HepG2 (cell line): ENCODE measurements around the gene RNF8. TPM values are rescaled to one million over a fixed set of nuclear protein-coding genes. Genes with fewer than 3 reads are reported as not detected.

Experiments used
- ATAC-seq: fragments of 200-7000 bp; cut with Tn5 transposase; 3 replicates; pipeline ENCODE4 v1.9.1; 2020; ENCODE audit warnings: mild to moderate bottlenecking, moderate library complexity
- BruUV-seq: library from RNA; stranded (reverse); fragments of 400-500 nt; replicated peaks from 2 replicates; lab custom pipeline; 2021; lab: Mats Ljungman, UMichigan
- CTCF ChIA-PET: fragments of 300-600 bp; formaldehyde crosslinking; extraction: SDS; loops from one replicate; lab custom pipeline; 2021; ENCODE audit warnings: low total read pairs, inconsistent platforms, low intra/inter-chr PET ratio; lab: Yijun Ruan, JAX
- POLR2A ChIA-PET: fragments of 350-600 bp; sonication (Branson Sonifier 250); formaldehyde crosslinking; loops from one replicate; lab custom pipeline; 2020; ENCODE audit warnings: antibody characterized with exemption, inconsistent platforms; lab: Yijun Ruan, JAX
- DNase-seq: peaks from one replicate; pipeline ENCODE4 v3.0.0-alpha.2; 2015; ENCODE audit warnings: low spot score
- FAIRE-seq: peaks from 3 replicates; lab custom pipeline; 2011; peaks lifted over from hg19 to GRCh38; lab: Jason Lieb, UNC
- H2AFZ ChIP-seq: one replicate; pipeline ENCODE4 v1.6.1; 2011; ENCODE audit warnings: low read length, inconsistent platforms
- H3K27ac ChIP-seq: fragments of 300-600 bp; 3 replicates; pipeline ENCODE4 v1.8.0; 2011; ENCODE audit warnings: mixed run types, mild to moderate bottlenecking, mixed read lengths, low read length, inconsistent platforms; ENCODE audit not compliant: insufficient read depth; ENCODE audit errors: extremely low read length
- H3K27me3 ChIP-seq, 2 experiments: fragments of 200-600 bp in 1 of 2; 2 replicates in 1 of 2; 3 replicates in 1 of 2; pipeline versions ENCODE4 v1.6.0 to v1.8.0; 2011; ENCODE audit warnings: low read length in 2 of 2, mild to moderate bottlenecking in 2 of 2, moderate library complexity in 2 of 2, inconsistent platforms in 1 of 2; ENCODE audit not compliant: insufficient read depth in 2 of 2, control insufficient read depth in 1 of 2
- H3K36me3 ChIP-seq, 2 experiments: fragments of 200-600 bp in 1 of 2; replicated peaks in 1 of 2; 2 replicates in 1 of 2; 3 replicates in 1 of 2; pipeline versions ENCODE4 v1.5.1 to v1.8.0; 2011; ENCODE audit warnings: low read length in 2 of 2, inconsistent platforms in 1 of 2; ENCODE audit not compliant: insufficient read depth in 2 of 2, control insufficient read depth in 1 of 2
- H3K4me1 ChIP-seq: 2 replicates; pipeline ENCODE4 v1.5.1; 2012; ENCODE audit warnings: low read length, inconsistent platforms; ENCODE audit not compliant: insufficient read depth
- H3K4me2 ChIP-seq: 2 replicates; pipeline ENCODE4 v1.6.0; 2011; ENCODE audit warnings: low read depth, low read length, inconsistent platforms
- H3K4me3 ChIP-seq, 3 experiments: fragments of 200-600 bp in 1 of 3; sonication (generic), shearing (Covaris generic) in 1 of 3; replicated peaks in 1 of 3; 2 replicates each; pipeline ENCODE4 v1.5.1; 2011 to 2016; ENCODE audit warnings: low read length in 3 of 3, inconsistent platforms in 2 of 3, low read depth in 2 of 3, mild to moderate bottlenecking in 2 of 3, control low read depth in 1 of 3, mixed read lengths in 1 of 3; ENCODE audit not compliant: insufficient read depth in 1 of 3
- H3K79me2 ChIP-seq: one replicate; pipeline ENCODE4 v1.6.1; 2011; ENCODE audit warnings: low read length, inconsistent platforms; ENCODE audit not compliant: insufficient read depth
- H3K9ac ChIP-seq: 2 replicates; pipeline ENCODE4 v1.6.0; 2011; ENCODE audit warnings: mild to moderate bottlenecking, low read depth, low read length, inconsistent platforms; ENCODE audit not compliant: insufficient read depth
- H3K9me3 ChIP-seq: 2 replicates; pipeline ENCODE4 v1.5.1; 2012; ENCODE audit warnings: mild to moderate bottlenecking, low read length
- H4K20me1 ChIP-seq: 2 replicates; pipeline ENCODE4 v1.6.0; 2011; ENCODE audit warnings: inconsistent platforms, mild to moderate bottlenecking, low read length, moderate library complexity; ENCODE audit not compliant: insufficient read depth
- ARNTL ChIP-seq: sonication (generic); formaldehyde crosslinking; IDR thresholded peaks from 2 replicates; pipeline ENCODE4 v1.4.0; 2020; ENCODE audit warnings: mild to moderate bottlenecking, missing genetic modification reagents
- HIVEP1 ChIP-seq: sonication (generic); formaldehyde crosslinking; IDR thresholded peaks from 2 replicates; pipeline ENCODE4 v1.4.0; 2020; ENCODE audit warnings: mild to moderate bottlenecking, missing genetic modification reagents
- MTF1 ChIP-seq: sonication (generic); formaldehyde crosslinking; IDR thresholded peaks from 2 replicates; pipeline ENCODE4 v1.5.0; 2020; ENCODE audit warnings: missing genetic modification reagents
- ZNF501 ChIP-seq: sonication (generic); formaldehyde crosslinking; IDR thresholded peaks from 2 replicates; pipeline ENCODE4 v1.5.1; 2020; ENCODE audit warnings: mild to moderate bottlenecking, moderate library complexity, missing genetic modification reagents
- ZNF678 ChIP-seq: sonication (generic); formaldehyde crosslinking; IDR thresholded peaks from 2 replicates; pipeline ENCODE4 v1.4.0; 2020; ENCODE audit warnings: mild to moderate bottlenecking, missing genetic modification reagents
- ZSCAN21 ChIP-seq: sonication (generic); formaldehyde crosslinking; IDR thresholded peaks from 2 replicates; pipeline ENCODE4 v1.8.0; 2022; ENCODE audit warnings: mild to moderate bottlenecking, missing genetic modification reagents, moderate library complexity, borderline replicate concordance
- WGBS: methylation state at CpG from one replicate; pipeline ENCODE4 v1.1.6; 2017; ENCODE audit warnings: low lambda C conversion rate; 5-methylcytosine and 5-hydroxymethylcytosine counted together
- in situ Hi-C: cut with HindIII; loops from 2 replicates; pipeline ENCODE4 v1.10.0; 2017; ENCODE audit warnings: low pct_unique_long_range_greater_than_20kb; ENCODE audit not compliant: extremely low pct_ligation_motif_present
- intact Hi-C: fragments of 100-400 bp; cut with micrococcal nuclease; formaldehyde crosslinking; loops from one replicate; pipeline ENCODE4 v1.10.0; 2022; ENCODE audit not compliant: unreplicated experiment
- polyA plus RNA-seq, 8 experiments: library from polyadenylated mRNA; depleted of rRNA in 3 of 8; stranded (reverse) in 7 of 8; unstranded in 1 of 8; fragments of >200 nt; fragmentation: Illumina TruSeq in 4 of 8; extraction: Trizol in 4 of 8; gene quantifications; 2 replicates each; pipeline versions ENCODE4 v1.2.1 to v1.2.3, GENCODE V29; 2011 to 2016; ENCODE audit warnings: low read depth in 4 of 8, missing spikeins in 1 of 8, mixed read lengths in 1 of 8; ENCODE audit not compliant: insufficient read depth in 1 of 8
- total RNA-seq, 5 experiments: library from RNA; depleted of rRNA; stranded (reverse); fragments of >200 nt; fragmentation: Illumina TruSeq; extraction: Trizol; gene quantifications; 2 replicates each; pipeline ENCODE4 v1.2.3, GENCODE V29; 2016; ENCODE audit warnings: low read depth in 1 of 5

The RNF8 gene
- total and polyA plus RNA-seq, 2 of the 13 experiments (the other 11 are each of a cell fraction or from before 2014, with no cell fraction given) = 21.8 to 47.6 TPM

GRCh38 chr6:37368961-37369320, 15.2 kb downstream of the RNF8 start:
- Histone ChIP-seq H3K9ac (no peak overlapping the region), H2AFZ (no peak overlapping the region), H3K4me2 (peak overlapping the region; percentile 48), H3K79me2 (no peaks in the 10 kb centered on the region), H3K9me3 (no peaks in the 10 kb centered on the region), H3K27me3 (no peaks in the 10 kb centered on the region), H3K4me3 (0 out of 6 replicates have a peak overlapping the region, but pooled peaks of 1 of the 3 experiments have one; percentile 13), H3K4me1 (peaks cover 48% of the 10 kb centered on the region), H4K20me1 (peaks cover 11% of the 10 kb centered on the region), H3K36me3 (peaks cover 10 to 59% of the 10 kb centered on the region in 2 experiments; a peak in 4 of 5 replicates), H3K27ac (peak overlapping the region; percentile 65)
- intact Hi-C loops = loop anchor here (1.0 to 2.0 kb wide), 2 partner anchors 44 to 64 kb away; partner anchors contain the start of gene CMTR1
- in situ Hi-C loops = no loop called here
- TF ChIP-seq MTF1 (CRISPR knock-in tag) = no peak
- TF ChIP-seq ARNTL = no peak
- 0 out of 2 replicates have a peak, but pooled peaks have one; percentile 18 for TF ChIP-seq ZNF501 (CRISPR knock-in tag)
- TF ChIP-seq HIVEP1 = 0 out of 2 replicates have a peak, but pooled peaks have one; percentile 20
- TF ChIP-seq ZSCAN21 (CRISPR knock-in tag) = no peak
- TF ChIP-seq ZNF678 (CRISPR knock-in tag) = 0 out of 2 replicates have a peak, but pooled peaks have one; percentile 26
- POLR2A ChIA-PET = interaction anchor here (1.7 to 1.9 kb wide), 2 partner anchors 12 to 14 kb away, joined by 5 to 13 read pairs; partner anchors contain the start of gene RNF8
- DNase-seq (no peak), FAIRE-seq (no peak), ATAC-seq (peak; percentile 22)
- BruUV-seq = no TSS peak
- CTCF ChIA-PET = interaction anchor here (1.4 kb wide), 1 partner anchor 13 kb away, joined by 5 read pairs; no protein-coding TSS in a partner anchor
- WGBS = 91% methylated on average over 1 of the region's 1 CpG
